HFFc6 (cell line): ENCODE results near the gene NTMT2. TPM values are rescaled to one million over a fixed set of nuclear protein-coding genes. Genes with fewer than 3 reads are reported as not detected.

Experiments
- DNase-seq: peaks from one replicate; pipeline ENCODE4 v3.0.0-alpha.2; 2018
- H3K27ac Mint-ChIP-seq: 2 replicates; pipeline ENCODE4 v1.8.0; 2020; ENCODE audit warnings: mild to moderate bottlenecking, mixed read lengths
- H3K27me3 Mint-ChIP-seq: 2 replicates; pipeline ENCODE4 v1.8.0; 2021; ENCODE audit warnings: mild to moderate bottlenecking, moderate library complexity, mixed read lengths; ENCODE audit not compliant: insufficient read depth
- H3K36me3 Mint-ChIP-seq: 2 replicates; pipeline ENCODE4 v1.8.0; 2021; ENCODE audit warnings: low read depth, mixed read lengths
- H3K4me1 Mint-ChIP-seq: 2 replicates; pipeline ENCODE4 v1.8.0; 2020; ENCODE audit warnings: low read depth, mixed read lengths
- H3K4me3 Mint-ChIP-seq: 2 replicates; pipeline ENCODE4 v1.8.0; 2020; ENCODE audit warnings: mild to moderate bottlenecking, moderate library complexity, mixed read lengths
- H3K9me3 Mint-ChIP-seq: 2 replicates; pipeline ENCODE4 v1.8.0; 2020; ENCODE audit warnings: mild to moderate bottlenecking, mixed read lengths
- CTCF ChIP-seq: fragments of 200-600 bp; sonication (generic); IDR thresholded peaks from 2 replicates; pipeline ENCODE4 v1.5.0; 2021; ENCODE audit warnings: antibody characterized with exemption, mild to moderate bottlenecking
- total RNA-seq, 6 experiments: library from RNA; stranded (reverse); fragmentation: NEBNext Ultra II Directional; extraction: Animal tissue kit (Norgen Biotek cat#: 25700); gene quantifications; 2 replicates in 1 of 6; 3 replicates in 5 of 6; pipeline ENCODE4 v1.2.3, GENCODE V29; 2021

The NTMT2 gene
- total RNA-seq, 6 experiments from 2014 or later: not detected

GRCh38 chr1:170133766-170134495, 11.8 kb upstream of the NTMT2 start:
- DNase-seq: no peak
- no peaks in the 10 kb centered on the region for H3K4me1 Mint-ChIP-seq
- H3K36me3 Mint-ChIP-seq: no peaks in the 10 kb centered on the region
- no peak for TF ChIP-seq CTCF
- H3K27ac Mint-ChIP-seq: no peak overlapping the region
- no peaks in the 10 kb centered on the region for H3K9me3 Mint-ChIP-seq
- no peak overlapping the region for H3K4me3 Mint-ChIP-seq
- H3K27me3 Mint-ChIP-seq: no peaks in the 10 kb centered on the region

GRCh38 chr1:170134521-170134920, 11.2 kb upstream of the NTMT2 start:
- Mint-ChIP-seq H3K4me1 (no peaks in the 10 kb centered on the region), H3K36me3 (no peaks in the 10 kb centered on the region), H3K9me3 (no peaks in the 10 kb centered on the region), H3K27me3 (no peaks in the 10 kb centered on the region), H3K4me3 (no peak overlapping the region), H3K27ac (no peak overlapping the region)
- TF ChIP-seq CTCF: no peak
- DNase-seq: no peak

GRCh38 chr1:170140371-170140770, 5.4 kb upstream of the NTMT2 start:
- TF ChIP-seq CTCF: no peak
- DNase-seq: no peak
- H3K9me3 Mint-ChIP-seq: no peaks in the 10 kb centered on the region
- H3K36me3 Mint-ChIP-seq: 0 out of 2 replicates have a peak, but pooled peaks cover 5% of the 10 kb centered on the region
- no peak overlapping the region for H3K27ac Mint-ChIP-seq
- no peaks in the 10 kb centered on the region for H3K27me3 Mint-ChIP-seq
- H3K4me3 Mint-ChIP-seq: no peak overlapping the region
- no peaks in the 10 kb centered on the region for H3K4me1 Mint-ChIP-seq

GRCh38 chr1:170145061-170145460, 698 bp upstream of the NTMT2 start:
- Mint-ChIP-seq H3K27me3 (no peaks in the 10 kb centered on the region), H3K36me3 (0 out of 2 replicates have a peak, but pooled peaks cover 5% of the 10 kb centered on the region), H3K27ac (no peak overlapping the region), H3K4me3 (no peak overlapping the region), H3K4me1 (no peaks in the 10 kb centered on the region), H3K9me3 (no peaks in the 10 kb centered on the region)
- DNase-seq: no peak
- no peak for TF ChIP-seq CTCF

- TF ChIP-seq CTCF: no peak
- H3K4me1 Mint-ChIP-seq: no peaks in the 10 kb centered on the region
- no peaks in the 10 kb centered on the region for H3K9me3 Mint-ChIP-seq
- H3K36me3 Mint-ChIP-seq: 0 out of 2 replicates have a peak, but pooled peaks cover 5% of the 10 kb centered on the region
- no peak overlapping the region for H3K4me3 Mint-ChIP-seq
- no peak for DNase-seq
- no peaks in the 10 kb centered on the region for H3K27me3 Mint-ChIP-seq
- H3K27ac Mint-ChIP-seq: no peak overlapping the region
Observed at GRCh38 chr1:170146720-170147263, 1.0 kb downstream of the NTMT2 start.
